ENCODE data around the gene ZNF772. TPM values are rescaled to one million over a fixed set of nuclear protein-coding genes. Genes with fewer than 3 reads are reported as not detected.

ZNF772 gene
- total RNA-seq, 4 donors from 2014 or later, result 5.8 to 15.5 (median 11.7) TPM

DNA sequence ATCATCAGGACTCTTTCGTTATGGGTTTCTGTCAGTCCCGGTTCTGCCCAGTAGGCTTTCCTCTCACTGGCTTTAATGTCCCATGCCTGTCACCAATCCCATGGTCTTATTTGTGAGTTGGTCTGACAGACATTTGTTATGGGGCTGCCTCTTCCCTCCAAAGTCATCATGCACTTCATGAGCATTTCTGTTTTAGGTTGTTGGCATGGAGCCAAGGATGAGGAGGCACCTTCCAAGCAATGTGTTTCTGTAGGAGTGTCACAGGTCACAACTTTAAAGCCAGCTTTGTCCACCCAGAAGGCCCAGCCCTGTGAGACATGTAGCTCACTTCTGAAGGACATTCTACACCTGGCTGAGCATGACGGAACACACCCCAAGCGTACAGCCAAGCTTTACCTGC, 57.9 kb downstream of the ZNF772 start:
- Histone ChIP-seq H3K9me3 (peaks cover 0 to 83% (median 0%) of the 10 kb centered on the region in 3 donors), H3K27me3 (no peaks in the 10 kb centered on the region), H3K36me3 (peaks cover 10 to 87% of the 10 kb centered on the region in 2 donors), H3K4me3 (no peak overlapping the region), H3K4me1 (no peaks in the 10 kb centered on the region), H3K27ac (no peak overlapping the region)
- 81 to 100% methylated on average over 2 to 3 of the region's 4 CpGs for WGBS, 2 donors (ENCODE audit: low coverage in 1 of 2)
- no peak for ATAC-seq
- TF ChIP-seq, protein P1, sequence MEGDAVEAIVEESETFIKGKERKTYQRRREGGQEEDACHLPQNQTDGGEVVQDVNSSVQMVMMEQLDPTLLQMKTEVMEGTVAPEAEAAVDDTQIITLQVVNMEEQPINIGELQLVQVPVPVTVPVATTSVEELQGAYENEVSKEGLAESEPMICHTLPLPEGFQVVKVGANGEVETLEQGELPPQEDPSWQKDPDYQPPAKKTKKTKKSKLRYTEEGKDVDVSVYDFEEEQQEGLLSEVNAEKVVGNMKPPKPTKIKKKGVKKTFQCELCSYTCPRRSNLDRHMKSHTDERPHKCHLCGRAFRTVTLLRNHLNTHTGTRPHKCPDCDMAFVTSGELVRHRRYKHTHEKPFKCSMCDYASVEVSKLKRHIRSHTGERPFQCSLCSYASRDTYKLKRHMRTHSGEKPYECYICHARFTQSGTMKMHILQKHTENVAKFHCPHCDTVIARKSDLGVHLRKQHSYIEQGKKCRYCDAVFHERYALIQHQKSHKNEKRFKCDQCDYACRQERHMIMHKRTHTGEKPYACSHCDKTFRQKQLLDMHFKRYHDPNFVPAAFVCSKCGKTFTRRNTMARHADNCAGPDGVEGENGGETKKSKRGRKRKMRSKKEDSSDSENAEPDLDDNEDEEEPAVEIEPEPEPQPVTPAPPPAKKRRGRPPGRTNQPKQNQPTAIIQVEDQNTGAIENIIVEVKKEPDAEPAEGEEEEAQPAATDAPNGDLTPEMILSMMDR (IDR thresholded peaks at IDR 0.05), result no peak
- TF ChIP-seq POLR2A (IDR thresholded peaks at IDR 0.05) (no peak), EP300 (IDR thresholded peaks at IDR 0.05) (no peak), POLR2AphosphoS5 (IDR thresholded peaks at IDR 0.05) (no peak)

Small RNA genes lying within 50 kb of the gene (small RNA-seq; reads per million reads assigned to genes)
- gene VN1R107P, result 0 reads per million in 4 donors

Other genes starting within 250 kb of the ZNF772 start
- 1 to 10 TPM in 2 of 4 donors, under 1 TPM in 1, not detected in 1; 0.57 to 3.6 (median 1.1) TPM for gene AURKC, start 246.5 kb downstream of the ZNF772 start, total RNA-seq
- 10 to 100 TPM; 17.4 to 27.8 (median 19.9) TPM for gene ZNF805, start 236.9 kb downstream of the ZNF772 start, total RNA-seq
- 10 to 100 TPM; 40.4 to 76.3 (median 65.3) TPM for gene ZNF460, start 197.1 kb downstream of the ZNF772 start, total RNA-seq
- 10 to 100 TPM in 1 of 4 donors, 1 to 10 TPM in 3; 9.3 to 11.7 (median 9.7) TPM for gene ZNF543, start 157.1 kb downstream of the ZNF772 start, total RNA-seq
- 10 to 100 TPM in 3 of 4 donors, 1 to 10 TPM in 1; 9.2 to 12.2 (median 10.9) TPM for gene ZNF304, start 126.3 kb downstream of the ZNF772 start, total RNA-seq
- 10 to 100 TPM in 3 of 4 donors, 1 to 10 TPM in 1; 9.0 to 17.0 (median 13.2) TPM for gene TRAPPC2B, start 114.0 kb downstream of the ZNF772 start, total RNA-seq
- 1 to 10 TPM; 1.0 to 4.8 (median 2.0) TPM for gene ZNF547, start 114.0 kb downstream of the ZNF772 start, total RNA-seq
- gene ZNF548, start 87.7 kb downstream of the ZNF772 start, total RNA-seq, result 10 to 100 TPM; 17.9 to 36.8 (median 21.8) TPM
- 10 to 100 TPM in 3 of 4 donors, 1 to 10 TPM in 1; 9.1 to 21.0 (median 11.9) TPM for gene ZNF17, start 66.4 kb downstream of the ZNF772 start, total RNA-seq
- 10 to 100 TPM in 1 of 4 donors, 1 to 10 TPM in 3; 4.8 to 10.6 (median 6.8) TPM for gene ZNF749, start 42.2 kb downstream of the ZNF772 start, total RNA-seq
- gene VN1R1, start 20.4 kb downstream of the ZNF772 start, total RNA-seq, result 1 to 10 TPM in 2 of 4 donors, under 1 TPM in 2; 0.57 to 2.3 (median 1.5) TPM
- gene ZNF419, start 10.2 kb upstream of the ZNF772 start, total RNA-seq, result 10 to 100 TPM in 2 of 4 donors, 1 to 10 TPM in 2; 6.4 to 30.8 (median 10.1) TPM
- 10 to 100 TPM in 3 of 4 donors, 1 to 10 TPM in 1; 5.1 to 22.1 (median 13.9) TPM for gene ZNF773, start 22.4 kb upstream of the ZNF772 start, total RNA-seq
- gene ZNF549, start 49.8 kb upstream of the ZNF772 start, total RNA-seq, result 1 to 10 TPM; 5.4 to 9.3 (median 5.7) TPM
- gene ZNF550, start 82.3 kb upstream of the ZNF772 start, total RNA-seq, result 1 to 10 TPM; 4.8 to 5.7 (median 5.2) TPM
- 1 to 10 TPM; 4.0 to 6.1 (median 5.7) TPM for gene ZNF416, start 101.3 kb upstream of the ZNF772 start, total RNA-seq
- 10 to 100 TPM in 1 of 4 donors, 1 to 10 TPM in 3; 4.4 to 14.5 (median 6.4) TPM for gene ZIK1, start 106.6 kb upstream of the ZNF772 start, total RNA-seq
- 1 to 10 TPM; 1.4 to 6.3 (median 4.0) TPM for gene ZNF530, start 122.3 kb upstream of the ZNF772 start, total RNA-seq
- gene ZNF134, start 136.7 kb upstream of the ZNF772 start, total RNA-seq, result 10 to 100 TPM; 23.4 to 33.1 (median 28.6) TPM
- gene ZNF211, start 155.6 kb upstream of the ZNF772 start, total RNA-seq, result 10 to 100 TPM in 3 of 4 donors, 1 to 10 TPM in 1; 8.3 to 16.8 (median 15.3) TPM
- not detected for gene ZSCAN4, start 191.4 kb upstream of the ZNF772 start, total RNA-seq
- gene ZNF551, start 204.4 kb upstream of the ZNF772 start, total RNA-seq, result 1 to 10 TPM; 4.4 to 7.3 (median 6.7) TPM
- gene ZNF154, start 231.6 kb upstream of the ZNF772 start, total RNA-seq, result 10 to 100 TPM in 1 of 4 donors, 1 to 10 TPM in 3; 3.8 to 12.6 (median 9.0) TPM

Data from gastroesophageal sphincter (tissue), 4 donors.